GM21737 (cell line): ENCODE results near the gene GOLT1A.

Experiments used
- ATAC-seq: cut with Tn5 transposase; IDR thresholded peaks from one replicate; pipeline ENCODE4 v1.9.1; 2021; ENCODE audit warnings: mild to moderate bottlenecking, moderate library complexity; ENCODE audit not compliant: unreplicated experiment

The GOLT1A gene

DNA sequence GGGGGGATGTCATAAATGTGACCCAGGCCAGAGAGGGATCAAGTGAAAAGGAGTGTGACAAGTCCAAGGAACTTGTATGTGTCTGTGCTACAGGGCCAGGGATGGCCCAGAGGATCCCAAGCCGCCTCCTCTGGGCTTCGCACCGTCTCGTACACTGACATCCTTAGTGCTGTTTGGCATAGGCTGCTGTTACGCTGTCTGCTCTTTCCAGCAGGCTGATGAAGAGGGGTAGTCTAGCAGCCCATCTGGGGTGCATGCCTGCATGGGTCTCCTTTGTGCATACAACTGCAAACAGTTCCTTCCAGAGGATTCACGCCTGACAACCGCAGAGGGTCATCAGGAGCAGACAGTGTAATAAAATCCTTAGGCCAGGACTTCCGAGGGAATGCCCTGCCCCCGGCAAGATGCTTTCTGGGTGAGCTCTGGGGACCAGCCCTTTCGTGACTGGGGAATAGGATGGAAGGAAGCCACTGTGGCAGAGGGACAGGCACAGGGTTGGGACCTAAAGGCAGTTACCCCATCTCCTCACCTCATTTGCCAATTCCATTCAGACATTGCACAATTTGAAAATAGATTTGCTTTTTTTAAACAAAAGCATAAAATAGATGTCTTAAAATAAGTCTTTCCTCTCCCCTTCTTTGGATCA, 6.3 kb upstream of the GOLT1A start:
- no peak for ATAC-seq

- ATAC-seq = no peak
Measured at GRCh38 chr1:204218552-204218951, 4.8 kb upstream of the GOLT1A start.

DNA sequence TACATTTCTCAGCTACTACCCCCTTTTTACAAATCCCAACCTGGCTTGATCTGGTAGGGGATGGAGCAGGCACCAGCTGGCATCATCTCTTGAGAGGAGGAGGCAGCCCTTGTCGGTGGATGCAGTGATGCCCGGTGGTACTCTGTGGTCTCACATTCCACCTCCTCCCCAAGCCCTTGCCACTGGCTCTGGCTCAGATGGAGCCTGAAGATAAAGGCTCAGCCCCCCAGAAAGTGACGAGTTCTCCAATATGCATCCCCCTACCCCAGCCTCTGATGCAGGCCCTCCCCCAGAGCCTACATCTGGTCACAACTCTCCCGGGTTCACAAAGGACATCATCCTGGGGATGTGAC, 3.8 kb upstream of the GOLT1A start:
- ATAC-seq = no peak

DNA sequence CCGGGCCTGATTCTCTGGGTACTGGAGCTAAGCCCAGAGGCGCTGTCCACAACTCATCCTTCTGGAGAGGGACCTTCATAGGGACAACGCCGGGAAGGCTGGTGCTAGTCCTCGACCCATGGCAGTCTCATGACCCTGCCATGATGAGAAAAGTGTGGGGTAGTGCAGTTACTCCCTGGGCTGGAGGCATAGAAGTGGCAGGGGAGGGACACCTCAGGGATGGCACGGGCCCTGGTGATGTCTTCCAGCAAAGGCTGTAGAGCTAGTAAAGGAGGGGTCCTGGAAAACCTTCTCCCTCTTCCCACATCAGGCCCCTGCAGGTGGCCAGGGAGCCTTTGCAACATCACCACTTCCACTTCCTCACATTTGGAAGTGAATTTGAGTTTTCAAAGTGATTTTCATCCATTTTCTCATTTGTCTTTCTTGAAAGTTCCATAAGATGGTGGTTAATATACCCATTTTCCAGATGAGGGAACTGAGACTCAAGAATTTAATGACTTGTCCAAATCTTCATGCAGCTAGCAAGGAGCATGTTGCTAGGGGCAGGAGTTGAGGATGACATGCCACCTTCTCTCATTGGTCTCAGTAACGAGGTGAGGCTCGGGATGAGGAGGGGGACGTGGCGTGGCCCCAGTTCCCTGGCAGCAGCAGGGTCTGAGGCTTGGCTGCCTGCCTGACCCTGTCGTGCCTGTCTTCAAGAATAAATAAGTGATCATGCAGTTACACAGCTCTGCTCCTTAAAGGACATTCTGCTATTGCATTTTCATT, 3.3 kb upstream of the GOLT1A start:
- ATAC-seq = no peak

DNA sequence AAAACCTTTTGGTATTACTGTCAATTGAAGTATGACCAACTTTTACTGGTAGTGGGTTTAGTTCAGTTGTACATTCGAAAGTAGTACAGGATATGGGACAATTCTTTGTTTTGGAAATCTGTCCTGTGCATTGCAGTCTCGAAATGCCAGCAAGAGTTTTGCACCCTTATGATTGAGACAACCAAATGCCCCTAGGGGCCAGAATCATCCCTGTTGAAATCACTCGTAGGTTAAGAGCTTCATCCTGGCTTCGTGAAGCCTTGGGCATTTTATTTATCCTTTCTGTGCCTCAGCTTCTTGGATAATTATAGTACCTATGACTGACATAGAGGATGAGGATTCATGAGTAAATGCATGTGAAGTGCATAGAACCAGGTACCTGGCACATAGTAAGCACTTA, 2.4 kb upstream of the GOLT1A start:
- no peak for ATAC-seq

DNA sequence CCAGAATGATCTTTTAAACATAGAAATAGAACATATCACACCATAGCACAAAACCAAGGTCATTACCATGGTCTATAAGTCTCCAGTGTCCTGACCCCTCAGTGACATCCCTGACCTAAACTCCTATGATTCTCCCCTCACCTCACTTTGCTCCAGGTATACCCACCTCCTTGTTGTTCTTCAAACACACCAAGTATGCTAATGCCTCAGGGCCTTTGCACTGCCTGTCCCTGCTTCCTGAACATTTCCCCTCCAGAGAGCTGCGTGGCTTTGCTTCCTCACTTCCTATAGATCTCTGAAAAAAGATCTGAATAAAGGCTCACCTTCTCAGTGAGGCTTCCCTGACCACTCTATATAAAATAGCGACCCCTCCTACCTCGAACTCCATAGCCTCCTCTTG, 1.1 kb downstream of the GOLT1A start:
- ATAC-seq = no peak

DNA sequence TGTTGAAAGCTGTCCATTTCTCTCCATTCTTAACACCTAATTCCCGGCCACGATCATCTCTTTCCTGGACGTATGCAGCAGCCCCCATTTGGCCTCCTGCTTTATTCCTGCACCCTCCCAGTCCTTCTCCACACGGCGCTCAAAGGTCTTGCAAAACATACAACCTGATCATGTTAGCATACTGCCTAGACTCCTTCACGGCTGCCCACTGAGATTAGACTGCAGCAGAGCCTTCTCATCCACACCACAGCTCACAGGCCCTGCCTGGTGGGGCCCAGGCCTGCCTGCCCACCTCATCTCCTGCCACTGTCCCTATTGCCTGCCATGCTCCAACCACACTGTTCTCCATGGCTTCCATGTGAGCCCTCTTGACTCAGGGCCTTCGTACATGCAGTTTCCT, 2.7 kb downstream of the GOLT1A start:
- ATAC-seq = no peak

DNA sequence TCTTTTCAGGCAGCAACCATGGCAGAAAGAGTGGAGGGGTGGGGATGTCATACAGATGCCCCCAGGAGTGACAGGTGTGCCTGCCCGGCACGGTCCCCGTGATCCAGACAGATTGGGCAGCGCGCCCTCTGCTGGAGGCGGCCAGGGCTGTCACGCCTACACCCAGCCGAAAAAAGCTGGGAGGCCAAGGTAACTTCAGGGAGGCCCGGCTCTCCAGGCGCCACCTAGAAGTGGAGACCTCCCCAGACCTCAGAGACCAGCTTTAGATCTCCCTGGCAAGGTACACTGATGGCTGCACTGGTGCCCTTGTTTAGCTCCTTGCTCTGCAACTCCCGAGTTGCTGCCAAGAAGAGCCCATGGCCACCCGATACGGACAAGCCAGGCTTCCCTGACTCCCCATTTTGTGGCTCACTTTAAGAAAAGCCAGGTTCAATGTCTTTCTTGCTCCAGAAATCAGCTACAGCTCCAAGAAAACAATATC, 6.6 kb downstream of the GOLT1A start:
- no peak for ATAC-seq

DNA sequence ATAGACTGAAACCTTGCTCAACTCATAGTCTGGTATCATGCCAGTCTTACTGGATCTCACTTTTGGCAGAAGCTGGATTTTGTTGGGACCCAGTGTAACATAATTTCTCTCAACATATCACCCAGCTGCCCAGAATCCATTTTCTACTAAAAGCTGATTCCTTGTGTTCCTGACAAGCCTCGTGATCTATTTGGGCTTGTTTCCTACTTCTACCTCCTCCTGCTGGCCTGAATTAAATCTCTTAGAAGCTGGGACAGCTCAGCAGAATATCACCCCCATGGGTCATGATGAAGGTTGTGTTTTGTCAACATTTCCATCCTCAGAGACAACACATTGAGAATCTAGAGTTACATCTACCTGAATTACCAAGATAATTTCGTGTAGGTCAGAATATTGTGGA, 7.7 kb downstream of the GOLT1A start:
- no peak for ATAC-seq

DNA sequence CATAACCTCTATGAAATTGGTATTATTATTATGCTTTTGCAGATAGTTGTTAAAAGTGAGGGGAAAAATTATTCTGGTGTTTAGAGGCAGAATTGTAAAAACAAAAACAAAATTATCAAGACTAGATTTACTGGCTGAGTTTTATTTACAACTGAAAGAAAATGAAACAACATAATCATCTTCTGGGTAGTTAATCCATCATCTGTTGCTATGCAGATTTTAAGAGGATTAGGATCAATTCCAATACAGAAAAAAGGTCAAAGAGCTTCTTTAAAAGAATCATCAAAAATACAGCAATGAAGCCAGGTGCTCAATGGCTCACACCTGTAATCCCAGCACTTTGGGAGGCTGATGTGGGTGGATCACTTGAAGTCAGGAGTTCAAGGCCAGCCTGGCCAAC, 8.3 kb downstream of the GOLT1A start:
- no peak for ATAC-seq

- ATAC-seq = no peak
Measured at GRCh38 chr1:204204944-204205343, 8.8 kb downstream of the GOLT1A start.

DNA sequence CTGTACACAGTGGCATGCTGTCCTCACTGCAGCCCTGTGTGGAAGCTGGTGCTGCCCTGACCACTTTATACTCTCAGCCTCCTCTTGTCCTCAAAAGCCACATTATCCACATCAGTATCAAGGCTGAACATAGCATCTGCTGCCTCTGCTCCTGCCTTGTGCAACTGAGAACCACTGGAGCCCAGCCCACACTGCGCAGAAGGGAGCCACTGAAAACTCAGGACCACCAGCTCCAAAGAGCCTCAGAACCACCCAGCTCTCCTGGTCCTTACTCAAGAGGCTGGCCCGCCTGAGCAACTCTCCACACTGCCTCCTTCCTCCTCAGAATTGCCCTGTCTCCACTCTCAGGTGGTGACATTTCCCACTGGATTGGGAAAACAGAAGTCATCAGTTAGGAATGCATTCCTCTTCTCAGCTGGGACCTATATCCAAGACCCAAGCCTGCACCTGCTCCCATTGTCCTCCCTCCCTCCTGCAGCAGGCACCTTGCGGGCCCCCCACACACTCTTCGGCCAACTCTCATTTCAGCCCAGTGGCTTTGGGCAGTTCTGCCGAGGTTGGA, 10.5 kb downstream of the GOLT1A start:
- no peak for ATAC-seq

DNA sequence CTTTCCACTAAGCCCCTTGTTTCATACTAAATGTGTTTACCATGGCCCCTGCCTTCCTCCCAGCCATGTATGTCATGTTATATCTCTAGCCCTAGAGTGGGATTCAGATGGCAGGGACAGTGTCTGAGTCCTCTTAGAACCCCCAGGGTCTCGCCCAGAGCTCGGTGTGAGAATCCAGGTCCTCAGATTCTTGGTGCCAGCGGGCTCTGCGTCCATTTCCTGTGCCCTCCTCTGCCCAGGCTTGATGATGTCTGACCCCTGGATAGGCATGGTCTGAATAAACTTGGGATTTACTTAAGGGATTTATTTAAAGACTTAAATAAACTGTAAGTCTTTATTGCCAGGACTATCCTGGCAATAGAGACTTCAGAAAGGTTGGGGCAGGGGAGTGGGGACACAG, 11.3 kb downstream of the GOLT1A start:
- ATAC-seq = no peak

- no peak for ATAC-seq
Measured at GRCh38 chr1:204201348-204202040, 12.3 kb downstream of the GOLT1A start.

DNA sequence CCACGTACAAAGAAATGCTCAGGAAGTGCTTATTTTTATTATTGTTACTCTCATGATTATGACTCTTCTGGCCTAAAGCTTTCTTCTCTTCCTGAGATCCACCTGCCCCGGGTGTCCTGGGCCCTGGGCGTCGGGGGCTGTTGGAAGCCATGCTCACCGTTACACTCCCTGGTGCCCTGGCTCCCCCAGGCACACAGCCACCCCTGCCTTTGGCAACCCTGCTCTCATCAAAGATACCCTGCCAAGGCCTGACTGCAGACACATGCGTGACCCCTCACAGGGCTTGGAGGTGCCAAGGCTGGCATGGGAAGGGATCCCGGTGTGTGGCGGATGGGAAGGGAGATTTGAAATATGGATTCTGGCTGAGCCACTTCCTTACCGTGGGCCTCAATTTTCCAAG, 14.2 kb downstream of the GOLT1A start:
- ATAC-seq = no peak

GRCh38 chr1:204198348-204199340, 15.1 kb downstream of the GOLT1A start:
- ATAC-seq = no peak

DNA sequence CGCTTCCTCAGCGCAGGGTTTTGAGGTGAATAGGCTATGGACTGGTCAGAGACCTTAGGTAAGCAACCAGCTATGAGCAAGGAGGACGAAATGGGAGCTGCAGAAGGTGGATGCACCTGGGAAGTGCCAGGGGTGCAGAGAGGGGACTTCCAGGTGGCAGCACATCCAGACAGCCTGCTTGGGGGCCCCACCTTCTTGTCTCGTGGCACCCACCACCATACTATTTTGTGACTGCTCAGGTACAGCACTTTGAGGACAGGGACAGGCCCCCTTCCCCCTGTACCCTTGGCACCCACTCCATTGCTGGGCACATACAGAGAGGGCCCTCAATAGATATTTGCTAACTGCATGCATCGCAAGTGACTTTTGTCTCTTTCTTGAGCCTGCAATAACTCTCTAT, 16.7 kb downstream of the GOLT1A start:
- ATAC-seq = no peak

GRCh38 chr1:204196068-204196795, 17.6 kb downstream of the GOLT1A start, which contains the start of gene KISS1:
Gene KISS1, minus strand, starts transcription at chr1:204196491. Its CDS starts 3,615 bp downstream, at chr1:204192876.
- ATAC-seq = no peak

DNA sequence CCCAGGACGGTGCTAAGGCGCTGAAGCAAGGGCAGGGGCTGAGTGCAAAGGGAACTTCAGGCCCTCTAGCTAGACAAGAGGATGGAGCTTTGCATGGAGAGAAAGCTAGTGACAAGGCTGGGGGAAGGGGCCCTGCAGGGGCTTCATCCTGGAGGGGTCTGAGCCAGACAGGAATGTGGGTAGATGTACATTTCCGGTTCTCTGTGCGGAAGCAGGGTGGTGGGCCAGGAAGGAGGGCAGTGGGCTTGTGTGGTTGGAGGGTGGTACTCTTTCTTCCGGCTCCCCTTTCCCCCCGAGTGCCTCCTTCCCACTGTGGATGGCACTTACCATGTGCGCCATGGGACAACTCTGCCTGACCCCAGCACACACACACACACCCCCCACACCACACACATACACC, 19.0 kb downstream of the GOLT1A start:
- ATAC-seq = no peak

DNA sequence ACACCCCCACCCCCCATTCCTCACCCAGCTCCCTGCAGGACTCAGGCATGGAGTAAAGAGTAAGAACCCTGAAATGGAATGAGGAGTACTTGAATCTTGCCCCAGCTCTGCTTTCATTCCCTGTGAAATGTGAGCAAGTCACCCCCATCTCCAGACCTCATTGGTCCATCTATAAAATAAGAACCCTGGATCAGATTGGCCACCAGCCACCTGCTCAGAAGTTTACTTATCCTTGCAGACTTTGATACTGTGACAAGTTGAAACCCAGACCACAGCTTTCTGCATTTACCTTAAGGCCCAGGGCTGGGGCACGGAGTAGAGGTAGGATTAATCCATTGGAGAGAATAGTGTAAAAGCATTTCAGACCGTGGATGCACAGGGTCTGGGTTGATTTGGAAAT, 19.7 kb downstream of the GOLT1A start:
- ATAC-seq = no peak
